Naive thymus-derived CD8-positive, alpha-beta T cell (primary cell): Measurements from ENCODE around the gene SGCD. TPM values are rescaled to one million over a fixed set of nuclear protein-coding genes. Genes with fewer than 3 reads are reported as not detected.
"Not testable (repeated sequence)": the region's sequence is repeated elsewhere in the genome, so short reads cannot be mapped to it uniquely, and the experiment has no call there.

Source experiments
- ATAC-seq, 2 donors: fragments of 150-1000 bp; cut with Tn5 transposase in 1 of 2; sonication (Bioruptor Pico), chemical (Tn5 transposase) in 1 of 2; 1 replicate in 1 of 2; 2 replicates in 1 of 2; pipeline ENCODE4 v1.10.0; 2021; ENCODE audit warnings: mild to moderate bottlenecking in 2 of 2, moderate library complexity in 2 of 2
- POLR2A ChIA-PET: fragments of 350-600 bp; sonication (Branson Sonifier 250); formaldehyde crosslinking; loops from one replicate; lab custom pipeline; 2021; ENCODE audit warnings: antibody characterized with exemption; lab: Charles Lee
- DNase-seq, 10 donors: peaks; one replicate each; pipeline versions ENCODE4 v3.0.0 to v3.0.0-alpha.2; 2020 to 2022
- H3K27ac Mint-ChIP-seq, 10 donors: one replicate each; pipeline ENCODE4 v1.8.0; 2020 to 2022; ENCODE audit warnings: mild to moderate bottlenecking in 10 of 10, mixed read lengths in 10 of 10, moderate library complexity in 4 of 10, inconsistent platforms in 1 of 10
- H3K27me3 Mint-ChIP-seq, 5 donors: one replicate each; pipeline ENCODE4 v1.8.0; 2021 to 2022; ENCODE audit warnings: mixed read lengths in 5 of 5
- H3K36me3 Mint-ChIP-seq, 3 donors: one replicate each; pipeline ENCODE4 v1.8.0; 2020 to 2022; ENCODE audit warnings: mixed read lengths in 3 of 3, mild to moderate bottlenecking in 2 of 3, inconsistent platforms in 1 of 3
- H3K4me1 Mint-ChIP-seq, 4 donors: one replicate each; pipeline ENCODE4 v1.8.0; 2021 to 2022; ENCODE audit warnings: mixed read lengths in 4 of 4
- H3K4me3 Mint-ChIP-seq, 10 donors: one replicate each; pipeline ENCODE4 v1.8.0; 2020 to 2022; ENCODE audit warnings: mild to moderate bottlenecking in 10 of 10, mixed read lengths in 10 of 10, moderate library complexity in 6 of 10, inconsistent platforms in 1 of 10
- H3K9me3 Mint-ChIP-seq, 9 donors: one replicate each; pipeline ENCODE4 v1.8.0; 2020 to 2022; ENCODE audit warnings: mixed read lengths in 9 of 9, mild to moderate bottlenecking in 3 of 9, inconsistent platforms in 1 of 9, moderate library complexity in 1 of 9
- polyA plus RNA-seq, 3 donors: library from polyadenylated mRNA; unstranded; fragments of 300-500 nt; fragmentation: Illumina TruSeq; gene quantifications; one replicate each; pipeline ENCODE4 v1.2.3, GENCODE V29; 2021
- total RNA-seq, 8 experiments: library from RNA in 2 of 8; stranded (reverse) in 2 of 8; gene quantifications; one replicate each; pipeline ENCODE4 v1.2.3 and lab custom pipeline; 2021 to 2026

Gene SGCD
- total and polyA plus RNA-seq, 5 experiments from 2014 or later: 0.18 to 2.0 TPM; not detected in 3

- no peak for DNase-seq
- Mint-ChIP-seq H3K27me3 (peaks cover 16 to 47% (median 21%) of the 10 kb centered on the region in 5 donors), H3K27ac (no peak overlapping the region), H3K4me1 (peaks cover 0 to 2% (median 0%) of the 10 kb centered on the region in 4 donors), H3K9me3 (peaks cover 0 to 2% (median 0%) of the 10 kb centered on the region in 9 donors), H3K4me3 (no peak overlapping the region), H3K36me3 (no peaks in the 10 kb centered on the region)
- no peak for ATAC-seq
- POLR2A ChIA-PET: no interaction called here
These were observed 260.0 kb downstream of the SGCD start for GRCh38 chr5:156587012-156587411.

- H3K27me3 Mint-ChIP-seq: peaks cover 15 to 49% (median 18%) of the 10 kb centered on the region in 5 donors
- no peaks in the 10 kb centered on the region for H3K9me3 Mint-ChIP-seq
- POLR2A ChIA-PET: no interaction called here
These were observed 261.3 kb downstream of the SGCD start for GRCh38 chr5:156588306-156588705.

GRCh38 chr5:156589104-156589945 is 262.4 kb downstream of the SGCD start:
- DNase-seq: no peak
- POLR2A ChIA-PET: no interaction called here
- Mint-ChIP-seq H3K27ac (no peak overlapping the region), H3K9me3 (no peaks in the 10 kb centered on the region), H3K27me3 (peaks cover 15 to 48% (median 21%) of the 10 kb centered on the region in 5 donors), H3K4me1 (peaks cover 0 to 2% (median 0%) of the 10 kb centered on the region in 4 donors), H3K36me3 (no peaks in the 10 kb centered on the region), H3K4me3 (no peak overlapping the region)
- ATAC-seq: no peak

More at GRCh38 chr5:156588306-156588705, 261.3 kb downstream of the SGCD start:
- ATAC-seq: no peak
- DNase-seq: no peak
- no peaks in the 10 kb centered on the region for H3K36me3 Mint-ChIP-seq
- H3K4me3 Mint-ChIP-seq: no peak overlapping the region
- H3K27ac Mint-ChIP-seq: no peak overlapping the region
- peaks cover 0 to 2% (median 0%) of the 10 kb centered on the region in 4 donors for H3K4me1 Mint-ChIP-seq

- H3K4me1 Mint-ChIP-seq: peaks cover 0 to 2% (median 0%) of the 10 kb centered on the region in 4 donors
- H3K27me3 Mint-ChIP-seq: peaks cover 16 to 48% (median 19%) of the 10 kb centered on the region in 5 donors
- H3K9me3 Mint-ChIP-seq: no peaks in the 10 kb centered on the region
- ATAC-seq (no peak), DNase-seq (no peak)
- H3K27ac Mint-ChIP-seq: no peak overlapping the region
- no peaks in the 10 kb centered on the region for H3K36me3 Mint-ChIP-seq
- no peak overlapping the region for H3K4me3 Mint-ChIP-seq
- POLR2A ChIA-PET: no interaction called here
These were observed 262.9 kb downstream of the SGCD start for GRCh38 chr5:156589946-156590216.

- POLR2A ChIA-PET: no interaction called here
- Mint-ChIP-seq H3K27me3 (peaks cover 15 to 47% (median 19%) of the 10 kb centered on the region in 5 donors), H3K9me3 (no peaks in the 10 kb centered on the region), H3K36me3 (no peaks in the 10 kb centered on the region), H3K4me3 (no peak overlapping the region), H3K4me1 (peaks cover 0 to 2% (median 0%) of the 10 kb centered on the region in 4 donors), H3K27ac (no peak overlapping the region)
- ATAC-seq (no peak), DNase-seq (no peak)
These were observed 264.0 kb downstream of the SGCD start for GRCh38 chr5:156590978-156591377.

- Mint-ChIP-seq H3K4me1 (peaks cover 0 to 2% (median 0%) of the 10 kb centered on the region in 4 donors), H3K27ac (no peak overlapping the region), H3K27me3 (peaks cover 13 to 41% (median 15%) of the 10 kb centered on the region in 5 donors), H3K36me3 (no peaks in the 10 kb centered on the region), H3K4me3 (no peak overlapping the region), H3K9me3 (no peaks in the 10 kb centered on the region)
- DNase-seq (no peak), ATAC-seq (no peak)
- POLR2A ChIA-PET: no interaction called here
These were observed 264.7 kb downstream of the SGCD start for GRCh38 chr5:156591631-156592030.

- POLR2A ChIA-PET: no interaction called here
- ATAC-seq: no peak
- no peak for DNase-seq
- peaks cover 9 to 43% (median 15%) of the 10 kb centered on the region in 5 donors for H3K27me3 Mint-ChIP-seq
- no peaks in the 10 kb centered on the region for H3K36me3 Mint-ChIP-seq
- no peak overlapping the region for H3K4me3 Mint-ChIP-seq
- no peak overlapping the region for H3K27ac Mint-ChIP-seq
- no peaks in the 10 kb centered on the region for H3K9me3 Mint-ChIP-seq
- H3K4me1 Mint-ChIP-seq: peaks cover 0 to 2% (median 0%) of the 10 kb centered on the region in 4 donors
These were observed 266.6 kb downstream of the SGCD start for GRCh38 chr5:156593546-156593945.

GRCh38 chr5:156594406-156594805 is 267.4 kb downstream of the SGCD start:
- DNase-seq (no peak), ATAC-seq (no peak)
- Mint-ChIP-seq H3K27me3 (peaks cover 4 to 41% (median 15%) of the 10 kb centered on the region in 5 donors), H3K36me3 (no peaks in the 10 kb centered on the region), H3K4me3 (no peak overlapping the region), H3K27ac (no peak overlapping the region), H3K9me3 (no peaks in the 10 kb centered on the region), H3K4me1 (peaks cover 0 to 2% (median 0%) of the 10 kb centered on the region in 4 donors)
- POLR2A ChIA-PET: no interaction called here

- Mint-ChIP-seq H3K9me3 (no peaks in the 10 kb centered on the region), H3K36me3 (no peaks in the 10 kb centered on the region), H3K4me3 (no peak overlapping the region), H3K27me3 (peaks cover 2 to 39% (median 15%) of the 10 kb centered on the region in 5 donors), H3K27ac (no peak overlapping the region), H3K4me1 (peaks cover 0 to 2% (median 0%) of the 10 kb centered on the region in 4 donors)
- POLR2A ChIA-PET: no interaction called here
- DNase-seq: no peak
- ATAC-seq: no peak
These were observed 268.3 kb downstream of the SGCD start for GRCh38 chr5:156595132-156595787.

GRCh38 chr5:156597276-156597675 is 270.3 kb downstream of the SGCD start:
- H3K27me3 Mint-ChIP-seq: peaks cover 0 to 25% (median 11%) of the 10 kb centered on the region in 5 donors
- no peak overlapping the region for H3K4me3 Mint-ChIP-seq
- H3K27ac Mint-ChIP-seq: no peak overlapping the region
- no peak for ATAC-seq
- H3K4me1 Mint-ChIP-seq: no peaks in the 10 kb centered on the region
- peaks cover 0 to 16% (median 11%) of the 10 kb centered on the region in 9 donors for H3K9me3 Mint-ChIP-seq
- POLR2A ChIA-PET: no interaction called here
- H3K36me3 Mint-ChIP-seq: peaks cover 0 to 11% (median 1%) of the 10 kb centered on the region in 3 donors
- no peak for DNase-seq

GRCh38 chr5:156598964-156599363 is 272.0 kb downstream of the SGCD start:
- no peak overlapping the region for H3K27ac Mint-ChIP-seq
- no peaks in the 10 kb centered on the region for H3K4me1 Mint-ChIP-seq
- peaks cover 0 to 21% (median 1%) of the 10 kb centered on the region in 3 donors for H3K36me3 Mint-ChIP-seq
- H3K4me3 Mint-ChIP-seq: no peak overlapping the region
- H3K27me3 Mint-ChIP-seq: peaks cover 0 to 12% (median 7%) of the 10 kb centered on the region in 5 donors
- no peak for ATAC-seq
- POLR2A ChIA-PET: no interaction called here
- peaks cover 6 to 31% (median 25%) of the 10 kb centered on the region in 9 donors for H3K9me3 Mint-ChIP-seq
- no peak for DNase-seq

GRCh38 chr5:156610582-156610981 is 283.6 kb downstream of the SGCD start:
- POLR2A ChIA-PET, H3K4me3 Mint-ChIP-seq, ATAC-seq, H3K4me1 Mint-ChIP-seq, DNase-seq, H3K27ac Mint-ChIP-seq: not testable (repeated sequence)
- Mint-ChIP-seq H3K27me3 (peaks cover 3 to 27% (median 5%) of the 10 kb centered on the region in 5 donors), H3K36me3 (peaks cover 0 to 17% (median 13%) of the 10 kb centered on the region in 3 donors), H3K9me3 (peaks cover 3 to 66% (median 36%) of the 10 kb centered on the region in 9 donors)

GRCh38 chr5:156615901-156616300 is 288.9 kb downstream of the SGCD start:
- DNase-seq (no peak), ATAC-seq (no peak)
- Mint-ChIP-seq H3K27ac (no peak overlapping the region), H3K27me3 (peaks cover 4 to 21% (median 7%) of the 10 kb centered on the region in 5 donors), H3K9me3 (peaks cover 3 to 35% (median 13%) of the 10 kb centered on the region in 9 donors), H3K4me3 (no peak overlapping the region), H3K4me1 (no peaks in the 10 kb centered on the region), H3K36me3 (peaks cover 0 to 22% (median 13%) of the 10 kb centered on the region in 3 donors)
- POLR2A ChIA-PET: no interaction called here
